22Rv1 (cell line): ENCODE results near the gene AK9.

Experiments
- ZFX ChIP-seq: fragments of 450-650 bp; IDR thresholded peaks from 2 replicates; pipeline ENCODE4 v1.6.1; 2017; ENCODE audit warnings: antibody characterized with exemption, borderline replicate concordance
- TF ChIP-seq, protein P1 (sequence below): fragments of 450-650 bp; IDR thresholded peaks from 2 replicates; pipeline ENCODE4 v1.5.1; 2017; ENCODE audit warnings: mild to moderate bottlenecking

DNA sequence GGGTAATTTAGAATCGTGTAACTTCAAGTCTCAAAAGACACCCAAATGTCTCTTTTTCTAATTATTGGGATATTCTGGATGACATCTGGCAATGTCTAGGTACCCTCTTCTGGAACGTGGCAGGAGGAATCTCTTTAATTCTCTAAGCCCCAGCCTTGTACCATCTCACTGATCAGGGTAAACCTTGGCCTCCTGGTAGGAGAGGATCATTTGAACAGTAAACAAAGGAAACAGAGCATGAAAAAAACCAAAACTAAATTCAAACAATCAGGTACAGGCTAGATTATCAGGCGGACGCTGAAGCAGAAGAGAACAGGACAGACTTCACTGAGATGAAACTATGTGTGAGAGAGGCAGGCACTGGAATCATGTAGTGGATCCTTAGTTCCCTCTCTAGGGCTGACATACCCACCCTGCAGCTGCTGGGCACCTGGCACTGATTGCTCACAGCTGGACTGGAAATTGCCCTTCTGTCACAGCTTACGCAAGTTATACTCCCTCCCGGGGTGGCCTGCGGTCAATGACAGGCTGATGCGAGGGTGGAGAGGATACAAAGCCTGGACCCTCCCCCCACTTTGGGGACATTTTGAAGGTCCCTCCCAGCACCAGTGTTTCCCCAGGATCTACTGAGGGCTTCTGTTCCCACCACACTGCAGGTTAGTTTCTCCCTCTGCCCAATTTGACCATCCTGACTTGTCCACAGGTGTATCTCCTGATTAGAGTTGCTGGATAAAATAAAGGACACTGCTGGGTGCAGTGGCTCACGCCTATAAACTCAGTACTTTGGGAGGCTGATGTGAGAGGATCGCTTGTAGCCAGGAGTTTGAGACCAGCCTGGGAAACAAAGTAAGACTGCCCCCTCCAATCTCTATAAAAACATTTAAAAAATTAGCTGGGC lies 187.4 kb downstream of the AK9 start:
- TF ChIP-seq, protein P1, sequence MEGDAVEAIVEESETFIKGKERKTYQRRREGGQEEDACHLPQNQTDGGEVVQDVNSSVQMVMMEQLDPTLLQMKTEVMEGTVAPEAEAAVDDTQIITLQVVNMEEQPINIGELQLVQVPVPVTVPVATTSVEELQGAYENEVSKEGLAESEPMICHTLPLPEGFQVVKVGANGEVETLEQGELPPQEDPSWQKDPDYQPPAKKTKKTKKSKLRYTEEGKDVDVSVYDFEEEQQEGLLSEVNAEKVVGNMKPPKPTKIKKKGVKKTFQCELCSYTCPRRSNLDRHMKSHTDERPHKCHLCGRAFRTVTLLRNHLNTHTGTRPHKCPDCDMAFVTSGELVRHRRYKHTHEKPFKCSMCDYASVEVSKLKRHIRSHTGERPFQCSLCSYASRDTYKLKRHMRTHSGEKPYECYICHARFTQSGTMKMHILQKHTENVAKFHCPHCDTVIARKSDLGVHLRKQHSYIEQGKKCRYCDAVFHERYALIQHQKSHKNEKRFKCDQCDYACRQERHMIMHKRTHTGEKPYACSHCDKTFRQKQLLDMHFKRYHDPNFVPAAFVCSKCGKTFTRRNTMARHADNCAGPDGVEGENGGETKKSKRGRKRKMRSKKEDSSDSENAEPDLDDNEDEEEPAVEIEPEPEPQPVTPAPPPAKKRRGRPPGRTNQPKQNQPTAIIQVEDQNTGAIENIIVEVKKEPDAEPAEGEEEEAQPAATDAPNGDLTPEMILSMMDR = no peak
- no peak for TF ChIP-seq ZFX
